GM18870 (cell line): ENCODE measurements around the gene ABLIM2.

Experiments used
- ATAC-seq: cut with Tn5 transposase; IDR thresholded peaks from one replicate; pipeline ENCODE4 v1.9.1; 2021; ENCODE audit warnings: moderate library complexity; ENCODE audit not compliant: unreplicated experiment

The ABLIM2 gene

DNA sequence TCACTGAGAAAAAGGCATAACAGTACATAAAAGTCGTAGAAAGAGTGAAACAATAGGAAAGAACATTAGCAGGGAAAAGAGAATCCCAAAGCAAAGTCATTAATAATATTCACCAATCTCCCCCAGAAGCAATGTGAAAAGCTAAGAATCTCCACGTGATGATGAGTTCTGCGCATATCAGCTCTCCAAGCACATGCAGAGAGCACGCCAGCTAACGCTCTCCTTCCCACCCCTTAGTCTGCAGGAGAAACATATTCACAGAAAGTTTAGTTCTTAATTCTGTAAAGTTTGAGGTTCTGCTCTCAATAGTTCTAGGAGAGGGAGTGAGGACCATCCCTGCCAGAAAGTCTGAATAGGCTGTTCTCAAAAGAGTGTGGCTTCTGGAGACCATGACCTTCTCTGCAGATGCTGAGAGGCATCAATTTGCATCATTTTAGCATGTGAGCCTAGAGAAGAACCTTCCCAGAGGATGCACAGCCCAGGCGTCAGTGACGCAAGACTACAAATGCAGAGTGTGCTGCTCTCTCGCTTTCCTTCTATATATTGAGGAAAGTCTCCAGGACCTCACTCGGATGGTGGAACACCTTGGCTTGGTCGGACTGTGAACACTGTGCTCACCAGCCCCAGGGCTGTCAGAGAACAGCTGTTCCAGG, 167.7 kb downstream of the ABLIM2 start:
- no peak for ATAC-seq

DNA sequence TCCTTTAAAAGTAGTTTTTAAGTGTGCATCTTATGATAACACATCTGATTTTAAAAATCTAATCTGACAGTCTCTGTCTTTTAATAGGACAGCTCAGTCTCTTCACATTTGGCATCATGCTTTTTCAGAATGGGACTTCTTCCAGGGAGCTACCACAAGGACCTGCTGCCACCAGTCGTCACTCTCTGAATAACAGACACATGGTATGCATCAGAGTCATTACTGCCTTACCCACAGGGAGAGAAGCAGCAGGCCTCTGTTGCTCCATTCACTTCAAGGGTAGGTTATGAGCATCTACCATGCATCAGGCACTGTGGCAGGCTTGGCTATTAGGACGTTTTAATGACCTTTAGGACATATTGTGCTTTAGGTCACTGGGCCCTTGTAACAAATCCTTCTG, 169.0 kb downstream of the ABLIM2 start:
- ATAC-seq: no peak

DNA sequence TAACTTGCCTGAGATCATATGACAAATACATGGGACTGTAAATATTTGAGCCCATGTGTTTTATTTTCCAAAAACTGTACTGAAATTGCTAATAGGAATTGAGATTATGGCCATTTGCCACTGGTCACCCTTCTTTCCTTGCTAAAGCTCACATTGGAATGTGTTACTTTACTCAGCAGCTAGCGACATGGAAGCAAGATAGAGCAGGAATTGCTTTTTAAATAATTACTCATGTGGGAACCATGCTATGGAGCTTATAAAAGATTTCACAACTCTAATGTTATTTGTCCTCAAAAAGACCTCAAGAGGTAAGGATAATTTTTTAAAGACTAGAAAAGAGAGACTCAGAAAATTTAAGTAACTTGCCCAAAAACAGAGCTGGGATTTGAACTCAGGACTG, 170.2 kb downstream of the ABLIM2 start:
- no peak for ATAC-seq

DNA sequence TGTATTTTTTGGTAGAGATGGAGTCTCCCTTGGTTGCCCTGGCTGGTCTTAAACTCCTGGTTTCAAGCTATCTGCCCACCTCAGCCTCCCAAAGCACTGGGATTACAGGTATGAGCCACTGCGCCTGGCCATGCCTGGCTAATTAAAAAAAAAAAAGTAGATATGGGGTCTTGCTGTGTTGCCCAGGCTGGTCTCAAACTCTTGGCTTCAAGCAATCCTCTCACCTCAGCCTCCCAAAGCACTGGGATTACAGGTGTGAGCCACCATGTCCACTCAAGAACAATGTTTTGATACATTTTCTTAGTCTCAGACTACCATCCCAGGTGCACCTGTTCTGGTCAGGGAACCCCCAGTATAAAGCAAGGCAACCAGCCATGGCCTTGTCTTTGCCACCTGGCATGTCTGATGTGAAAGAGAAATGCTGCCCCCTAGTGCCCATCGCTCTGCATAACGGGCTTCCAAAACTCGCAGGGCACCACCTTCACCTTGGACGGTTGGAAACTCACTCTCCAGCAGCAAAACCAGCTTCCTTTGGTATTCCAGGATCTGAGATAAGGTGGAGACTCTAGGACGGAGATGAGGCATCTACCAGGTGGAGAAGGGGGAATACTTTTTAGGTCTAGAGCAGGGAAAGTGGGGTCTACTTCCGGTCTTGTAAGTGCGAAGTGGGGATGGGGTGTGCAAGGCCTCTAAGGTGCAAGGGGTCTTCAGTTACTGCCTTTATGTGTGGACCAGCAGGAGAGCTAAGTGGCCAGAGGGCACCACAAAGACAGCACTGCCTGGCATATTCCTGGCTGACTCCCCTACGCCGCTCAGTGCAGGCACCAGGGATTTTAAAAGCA, 171.2 kb downstream of the ABLIM2 start:
- ATAC-seq: peak; percentile 68

DNA sequence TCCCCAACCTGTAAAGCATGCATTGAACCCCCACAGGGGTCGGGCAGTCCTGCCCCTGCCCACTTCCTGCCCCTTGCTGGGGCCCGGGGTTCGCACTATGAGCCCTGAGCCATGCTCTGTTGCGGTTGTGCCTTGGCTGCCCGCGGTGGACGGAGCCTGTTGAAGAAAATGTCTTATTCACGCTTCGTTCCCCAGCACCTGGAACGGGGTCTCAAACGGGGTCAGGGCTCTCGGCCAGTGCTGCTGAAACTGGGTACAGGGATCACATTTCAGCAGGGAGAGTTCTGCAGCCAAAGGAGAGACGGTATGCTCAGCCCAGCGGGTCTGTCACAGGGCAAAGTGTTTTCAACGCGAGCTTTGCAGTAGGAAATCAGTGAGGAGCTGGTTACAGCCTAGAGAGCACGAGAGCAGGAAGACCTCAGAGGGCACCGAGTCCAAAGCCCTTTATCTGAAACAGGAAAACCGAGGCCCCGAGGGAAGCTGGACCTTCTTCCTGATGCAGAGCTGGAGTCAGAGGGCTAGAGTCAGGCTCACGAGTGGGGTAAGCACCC, 172.6 kb downstream of the ABLIM2 start:
- no peak for ATAC-seq

DNA sequence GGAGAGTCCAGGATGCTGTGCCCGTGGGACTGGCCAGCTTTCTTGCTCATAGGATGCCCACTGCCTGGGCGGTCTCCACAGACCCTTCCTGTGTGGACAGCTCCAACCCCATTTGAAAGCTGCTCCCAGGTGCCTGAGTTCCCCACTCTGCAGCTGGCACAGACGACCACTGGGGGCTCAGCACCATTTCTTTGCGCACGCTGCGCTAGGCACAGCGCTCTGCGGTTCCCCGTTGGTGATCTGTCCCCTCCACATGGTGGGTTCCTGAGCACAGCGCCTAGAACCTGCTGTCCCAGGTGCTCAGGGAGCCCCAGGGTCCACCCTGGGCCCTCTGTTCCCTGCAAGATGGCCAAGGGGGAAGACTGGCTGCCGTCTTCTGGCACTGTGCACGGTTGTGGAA, 173.5 kb downstream of the ABLIM2 start:
- ATAC-seq: no peak

DNA sequence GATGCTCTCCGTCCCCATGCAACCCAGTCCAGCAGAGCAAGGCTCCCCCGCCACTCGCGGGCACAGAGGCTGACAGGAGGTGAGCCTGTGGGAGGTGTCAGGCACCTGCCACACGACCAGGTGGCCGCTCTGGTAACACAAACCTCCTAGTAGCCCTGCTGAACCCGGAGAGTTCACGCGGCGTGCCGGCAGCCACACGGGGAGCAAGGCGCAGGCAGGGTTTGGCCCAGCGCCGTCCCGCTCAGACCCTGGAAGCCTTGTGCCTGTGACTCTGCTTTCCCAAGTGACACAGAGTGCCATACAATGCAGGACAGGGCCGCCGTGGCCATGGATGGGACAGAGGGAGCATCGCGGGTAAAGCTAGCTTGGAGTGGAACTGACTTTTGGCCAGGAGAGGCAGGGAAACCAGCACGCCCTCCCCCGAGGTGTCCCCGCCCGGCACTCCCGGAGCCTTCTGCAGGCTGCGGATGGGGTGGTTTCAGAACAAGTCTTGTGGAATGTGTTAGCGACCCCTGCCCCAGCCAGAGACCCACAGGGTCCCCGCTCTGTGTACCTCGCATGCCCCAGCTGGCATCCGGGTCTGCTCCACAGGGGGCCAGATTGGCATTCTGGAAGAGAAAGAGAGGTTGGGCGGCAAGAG, 174.2 kb downstream of the ABLIM2 start:
- no peak for ATAC-seq

DNA sequence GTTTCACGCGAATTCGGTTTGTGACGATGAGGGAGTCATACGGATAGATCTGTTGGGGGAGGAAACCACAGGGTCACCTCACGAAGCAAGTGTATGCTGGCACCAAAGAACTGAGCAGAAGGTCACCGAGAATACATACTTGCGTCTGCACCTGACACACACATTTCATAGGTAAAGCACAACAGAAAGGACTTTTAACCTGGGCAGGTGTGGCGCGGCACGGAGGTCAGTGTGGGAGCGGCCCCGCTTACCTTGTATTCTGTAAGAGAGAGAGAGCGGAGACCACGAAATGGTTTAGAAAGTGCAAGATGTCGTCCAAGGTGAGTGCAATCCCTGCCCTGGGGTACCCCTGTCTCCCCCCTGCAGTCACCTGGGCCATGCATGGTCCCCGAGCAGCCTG, 175.3 kb downstream of the ABLIM2 start:
- no peak for ATAC-seq

DNA sequence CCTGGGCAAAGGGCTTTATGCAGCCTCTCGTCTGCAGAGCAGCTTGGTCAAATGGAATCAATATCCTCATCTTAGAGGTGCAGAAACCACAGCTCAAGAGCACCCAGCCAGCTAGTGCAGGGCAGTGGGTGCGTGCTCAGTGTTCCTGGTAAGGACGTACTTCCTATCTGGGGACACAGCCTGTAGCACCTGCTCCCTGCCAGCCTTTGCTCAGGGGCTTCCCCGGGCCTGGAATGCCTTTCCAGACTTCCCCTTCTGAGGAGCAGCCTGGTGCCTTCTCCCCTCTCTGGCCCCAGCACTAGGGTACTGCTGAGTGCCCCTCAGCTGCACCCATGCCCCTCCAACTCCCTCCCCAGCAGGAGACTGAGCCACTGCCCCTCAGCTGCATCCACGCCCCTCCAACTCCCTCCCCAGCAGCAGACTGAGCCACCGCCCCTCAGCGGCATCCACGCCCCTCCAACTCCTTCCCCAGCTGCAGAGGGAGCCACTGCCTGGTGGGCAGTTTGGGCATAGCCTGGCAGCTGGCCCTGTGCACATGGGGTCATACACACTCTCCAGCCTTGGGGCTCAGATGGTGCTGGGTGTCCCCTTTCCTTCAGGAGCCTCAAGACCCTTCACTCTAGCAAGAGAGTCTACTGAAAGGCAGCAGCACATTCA, 176.7 kb downstream of the ABLIM2 start:
- no peak for ATAC-seq

DNA sequence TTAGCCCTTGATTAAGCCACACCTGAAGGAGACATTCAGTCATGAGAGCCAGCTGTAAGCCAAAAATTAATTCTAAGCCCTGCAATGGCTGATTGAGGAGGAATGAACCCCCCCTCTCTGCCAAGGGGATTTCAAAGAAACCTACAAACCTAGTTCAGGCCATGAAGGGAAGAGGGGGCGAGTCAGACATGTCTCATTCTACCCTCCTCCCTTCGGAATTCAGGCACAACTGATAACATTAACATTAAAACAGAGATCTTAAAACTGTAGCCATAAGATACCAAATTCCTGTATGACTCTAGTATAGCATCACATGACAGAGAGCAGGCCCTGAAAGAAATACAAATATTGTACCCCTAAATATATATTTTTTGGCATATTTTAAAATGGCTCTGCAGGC, 178.6 kb downstream of the ABLIM2 start:
- ATAC-seq: no peak

DNA sequence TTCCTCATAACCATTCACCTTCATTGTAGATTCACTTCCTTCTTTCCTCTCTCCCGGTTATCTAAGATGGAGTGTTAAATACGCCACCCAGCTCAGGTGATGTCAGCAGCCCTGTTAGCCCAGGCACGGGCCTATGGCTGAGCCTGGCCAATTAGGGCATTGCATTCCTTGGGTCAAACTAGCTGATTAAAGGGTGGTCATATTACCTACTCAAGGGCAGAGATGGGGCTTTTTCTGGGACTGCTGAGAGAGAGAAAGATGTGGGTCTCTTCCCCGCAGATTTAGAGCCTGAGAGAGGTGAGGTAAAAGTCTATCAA, 179.0 kb downstream of the ABLIM2 start:
- ATAC-seq: no peak

DNA sequence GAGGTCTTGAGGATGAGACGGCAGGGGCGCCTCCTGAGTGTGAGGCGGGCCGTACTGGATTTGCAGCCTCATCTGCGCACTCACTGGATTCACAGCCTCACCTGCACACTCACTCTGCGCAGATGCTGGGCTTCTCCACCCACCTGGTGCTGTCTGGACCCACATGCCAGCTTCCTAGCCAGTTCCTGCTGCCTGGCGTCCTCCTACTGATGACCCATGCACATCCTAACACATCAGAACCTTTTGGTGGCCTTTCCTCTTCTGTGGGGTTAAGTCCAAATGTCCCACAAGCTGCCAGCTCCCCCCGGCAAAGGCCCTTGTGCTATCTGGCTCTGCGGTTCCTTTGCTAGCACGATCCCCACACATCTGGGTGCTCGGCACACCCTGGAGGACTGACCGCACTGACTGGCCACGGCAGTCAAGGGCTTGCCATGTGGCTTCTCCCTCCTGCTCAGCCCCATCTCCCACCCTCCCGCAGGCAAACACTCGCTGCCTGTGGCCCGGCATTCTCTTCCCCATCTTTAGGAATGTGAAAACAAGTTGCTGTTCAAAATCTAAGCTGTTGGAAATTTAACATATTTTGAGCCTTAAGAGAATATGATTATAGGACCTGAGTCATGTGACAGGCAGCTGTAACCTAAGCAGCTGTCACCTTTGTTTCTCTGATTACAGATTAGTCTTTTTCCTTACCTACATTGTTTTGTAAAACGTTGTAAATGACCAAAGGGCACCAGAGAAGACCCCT, 179.5 kb downstream of the ABLIM2 start:
- no peak for ATAC-seq

DNA sequence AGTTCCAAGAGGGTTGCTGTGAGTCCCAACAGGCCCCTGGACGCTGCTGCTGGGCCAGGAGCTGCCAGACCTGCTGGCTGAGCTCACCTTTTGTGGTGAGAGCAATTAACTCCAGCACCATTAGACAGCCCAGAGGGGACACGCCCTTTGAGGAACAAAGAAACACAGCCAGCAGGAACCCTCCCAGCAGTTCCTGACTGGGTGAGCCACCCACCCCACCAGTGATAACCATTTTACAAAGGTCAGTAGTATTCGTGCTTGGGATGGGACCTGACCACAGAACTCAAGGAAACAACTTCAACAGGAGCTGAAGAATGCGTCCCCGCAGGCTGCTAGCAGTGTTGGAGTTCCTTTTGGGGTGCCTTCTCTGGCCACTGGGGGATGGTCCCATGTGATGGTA, 180.1 kb downstream of the ABLIM2 start:
- no peak for ATAC-seq

DNA sequence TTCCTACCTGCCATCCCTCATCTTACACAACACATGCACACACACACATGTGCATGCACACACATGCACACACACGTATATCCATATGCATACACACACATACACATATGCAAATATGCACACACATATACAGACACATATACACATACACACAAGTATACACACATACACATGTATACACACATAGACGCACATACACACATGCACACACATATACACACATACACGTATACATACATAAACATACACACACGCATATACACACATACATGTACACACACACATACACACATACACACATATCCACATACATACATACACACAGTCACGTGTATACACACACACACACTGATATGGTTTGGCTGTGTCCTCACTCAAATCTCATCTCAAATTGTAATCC, 182.0 kb downstream of the ABLIM2 start:
- no peak for ATAC-seq

DNA sequence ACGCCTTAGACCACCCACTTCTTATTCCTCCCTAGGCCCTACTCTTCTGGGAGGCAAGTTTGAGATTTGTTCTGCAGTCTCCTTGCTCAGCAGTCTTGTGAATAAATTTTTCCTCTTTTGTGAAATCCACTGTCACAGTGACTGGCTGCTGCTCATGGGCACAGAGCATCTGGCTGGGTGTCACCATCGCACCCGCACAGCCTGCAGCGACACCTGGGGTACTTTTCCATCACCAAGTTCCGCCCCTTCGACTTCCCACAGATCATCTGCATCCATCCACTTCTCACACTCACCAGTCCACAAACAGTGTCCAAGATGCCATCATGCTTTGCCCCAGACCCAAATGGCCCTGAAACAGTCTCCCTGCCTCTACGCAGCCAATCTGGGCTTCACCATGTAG, 182.6 kb downstream of the ABLIM2 start:
- ATAC-seq: no peak

DNA sequence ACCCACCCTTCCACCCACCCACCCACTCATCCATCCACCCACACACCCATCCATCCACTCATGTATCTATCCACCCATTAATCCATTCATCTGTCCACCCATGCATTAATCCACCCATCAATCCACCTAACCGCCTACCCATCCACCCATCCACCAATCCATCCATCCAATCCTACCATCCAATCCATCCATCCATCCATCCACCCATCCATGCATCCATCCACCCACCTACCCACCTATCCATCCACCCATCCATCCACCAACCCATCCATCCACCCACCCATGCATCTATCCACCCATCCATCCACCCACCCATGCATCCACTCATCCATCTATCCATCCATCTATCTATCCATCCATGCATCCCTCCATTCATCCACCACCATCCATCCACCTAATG, 184.2 kb downstream of the ABLIM2 start:
- ATAC-seq: no peak

DNA sequence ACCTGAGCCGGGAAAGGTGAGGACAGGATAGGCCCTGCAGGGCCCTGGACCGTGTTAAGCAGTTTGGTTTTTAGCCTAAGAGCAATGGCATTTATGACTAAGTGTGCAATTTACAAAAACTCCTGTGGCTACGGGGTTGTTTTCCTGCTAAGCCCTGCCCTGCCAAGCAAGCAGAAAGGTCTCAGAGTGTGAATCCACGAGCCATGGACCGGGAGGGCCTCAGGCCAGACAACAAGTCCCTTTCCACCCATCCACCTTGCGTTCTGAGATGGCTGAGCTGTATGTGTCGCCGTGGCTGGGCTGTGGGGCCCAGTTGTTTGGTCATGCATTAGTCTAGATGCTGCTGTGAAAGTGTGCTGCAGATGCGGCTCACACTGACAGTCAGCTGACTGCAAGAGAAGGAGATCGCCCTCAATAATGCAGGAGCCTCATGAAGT, 185.1 kb downstream of the ABLIM2 start:
- no peak for ATAC-seq

DNA sequence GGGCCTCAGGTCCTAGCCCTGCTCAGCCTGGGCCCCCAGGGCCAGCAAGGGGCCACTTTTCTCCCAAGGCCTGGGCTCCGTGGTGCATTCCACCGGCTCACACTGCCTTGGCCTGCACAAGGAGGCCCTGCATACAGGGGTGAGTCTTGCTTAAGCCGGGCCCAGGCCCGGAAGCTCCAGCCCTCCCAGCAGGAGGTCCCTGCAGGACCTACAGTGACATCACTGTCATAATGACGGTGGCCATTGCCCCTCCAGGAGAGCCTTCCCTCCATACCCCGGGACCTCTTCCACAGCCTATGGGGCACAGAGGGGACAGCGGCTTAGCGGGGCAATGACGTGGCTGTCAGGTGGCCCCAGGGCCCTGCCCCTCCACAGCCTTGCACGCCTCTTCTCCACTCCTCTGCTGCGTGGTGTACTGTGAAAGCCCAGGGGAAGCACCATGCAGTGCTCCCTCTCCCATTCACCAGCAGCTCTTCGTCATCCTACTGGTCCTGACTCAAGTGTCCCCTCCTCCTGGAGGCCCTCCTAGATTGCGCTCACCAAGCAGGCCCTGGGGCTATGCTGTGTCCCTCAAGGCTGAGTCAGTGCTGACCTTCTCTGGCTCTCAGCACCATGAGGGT, 186.6 kb downstream of the ABLIM2 start:
- ATAC-seq: no peak

DNA sequence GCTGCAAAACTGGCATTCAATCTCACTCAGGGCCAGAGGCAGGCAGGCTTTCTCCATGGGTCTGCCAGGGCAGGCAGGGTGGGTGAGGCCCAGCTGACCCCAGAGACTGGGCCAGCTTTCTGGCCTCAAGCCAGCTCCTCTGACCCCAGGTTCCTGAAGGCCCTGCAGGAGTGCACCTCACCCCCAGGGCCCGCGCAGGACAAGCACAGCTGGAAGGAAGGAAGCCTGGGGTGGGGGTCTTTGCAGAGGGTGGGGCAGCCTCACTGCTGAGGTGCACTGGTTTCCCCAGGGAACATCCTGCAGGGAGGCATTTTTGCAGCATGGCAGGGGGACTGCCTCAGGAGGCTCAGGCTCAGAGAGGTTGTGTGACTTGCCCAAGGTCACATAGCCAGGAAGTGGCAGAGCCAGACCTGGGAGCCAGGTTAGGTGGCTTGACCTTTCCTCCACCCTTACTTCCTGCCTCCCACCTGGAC, 187.4 kb downstream of the ABLIM2 start:
- ATAC-seq: no peak

DNA sequence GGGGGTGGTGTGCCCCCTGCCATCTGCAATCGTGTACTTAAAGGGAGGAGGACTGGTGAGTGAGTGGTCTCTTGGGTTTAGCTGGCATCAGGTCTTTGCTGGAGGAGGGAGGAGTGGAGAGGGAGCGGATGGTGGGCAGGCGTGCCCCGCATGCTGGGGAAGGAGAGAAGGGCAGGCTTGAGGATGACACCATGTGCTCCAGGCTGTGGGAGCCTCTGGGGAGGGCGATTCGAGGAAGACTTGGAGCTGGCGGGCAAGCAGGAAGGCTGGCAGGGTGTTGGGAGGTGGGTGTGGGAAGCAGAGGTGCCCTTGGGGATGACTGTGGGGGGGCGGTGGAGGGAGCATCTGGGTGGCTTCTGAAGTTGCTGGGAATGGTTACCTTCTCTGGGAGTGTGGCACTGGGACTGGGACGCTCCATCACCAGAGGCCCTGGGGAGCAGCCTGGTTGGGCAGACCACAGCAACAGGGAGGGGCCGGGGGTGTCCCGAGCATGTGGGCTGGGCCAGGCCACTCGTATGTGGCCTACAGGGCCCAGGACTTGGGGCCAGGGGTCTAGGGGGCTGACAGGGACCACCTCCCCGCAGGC, 188.2 kb downstream of the ABLIM2 start:
- ATAC-seq: no peak
